C4-2B (cell line): Measurements from ENCODE around the gene TBCB.

Experiments used
- CTCF ChIP-seq: fragments of 450-650 bp; conservative IDR thresholded peaks from 2 replicates; pipeline ENCODE4 v1.5.1; 2017; ENCODE audit warnings: mild to moderate bottlenecking
- ZFX ChIP-seq: fragments of 450-650 bp; IDR thresholded peaks from 2 replicates; pipeline ENCODE4 v1.6.1; 2017

GRCh38 chr19:36152352-36153091 lies 37.3 kb downstream of the TBCB start, which contains the start of gene COX7A1:
- TF ChIP-seq CTCF = no peak
- TF ChIP-seq ZFX = no peak
